ELR (cell line): ENCODE measurements around the gene HSPBAP1.
"Not testable (repeated sequence)": the region's sequence is repeated elsewhere in the genome, so short reads cannot be mapped to it uniquely, and the experiment has no call there.

Experiments
- DNase-seq: peaks from one replicate; pipeline ENCODE4 v3.0.0-alpha.2; 2015; ENCODE audit warnings: low read depth

HSPBAP1 gene

DNA sequence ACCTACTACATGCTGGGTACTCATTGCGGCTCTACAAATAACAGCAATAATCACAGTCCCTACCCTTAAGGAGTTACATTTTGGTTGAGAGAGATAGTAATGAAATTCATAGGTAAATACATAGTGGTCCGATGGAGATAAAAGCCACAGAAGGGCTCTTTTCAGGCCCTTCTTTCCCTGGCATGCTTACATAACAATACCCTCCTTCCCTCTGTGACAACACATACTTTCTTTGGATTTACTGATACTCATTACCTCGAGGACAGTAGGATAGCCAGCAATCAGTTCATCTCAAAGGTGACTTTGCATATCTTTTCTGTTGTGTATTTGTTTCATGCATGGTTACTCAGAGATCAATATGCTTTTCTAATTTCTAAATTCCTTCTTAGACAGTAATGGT, 54.5 kb downstream of the HSPBAP1 start:
- no peak for DNase-seq

DNA sequence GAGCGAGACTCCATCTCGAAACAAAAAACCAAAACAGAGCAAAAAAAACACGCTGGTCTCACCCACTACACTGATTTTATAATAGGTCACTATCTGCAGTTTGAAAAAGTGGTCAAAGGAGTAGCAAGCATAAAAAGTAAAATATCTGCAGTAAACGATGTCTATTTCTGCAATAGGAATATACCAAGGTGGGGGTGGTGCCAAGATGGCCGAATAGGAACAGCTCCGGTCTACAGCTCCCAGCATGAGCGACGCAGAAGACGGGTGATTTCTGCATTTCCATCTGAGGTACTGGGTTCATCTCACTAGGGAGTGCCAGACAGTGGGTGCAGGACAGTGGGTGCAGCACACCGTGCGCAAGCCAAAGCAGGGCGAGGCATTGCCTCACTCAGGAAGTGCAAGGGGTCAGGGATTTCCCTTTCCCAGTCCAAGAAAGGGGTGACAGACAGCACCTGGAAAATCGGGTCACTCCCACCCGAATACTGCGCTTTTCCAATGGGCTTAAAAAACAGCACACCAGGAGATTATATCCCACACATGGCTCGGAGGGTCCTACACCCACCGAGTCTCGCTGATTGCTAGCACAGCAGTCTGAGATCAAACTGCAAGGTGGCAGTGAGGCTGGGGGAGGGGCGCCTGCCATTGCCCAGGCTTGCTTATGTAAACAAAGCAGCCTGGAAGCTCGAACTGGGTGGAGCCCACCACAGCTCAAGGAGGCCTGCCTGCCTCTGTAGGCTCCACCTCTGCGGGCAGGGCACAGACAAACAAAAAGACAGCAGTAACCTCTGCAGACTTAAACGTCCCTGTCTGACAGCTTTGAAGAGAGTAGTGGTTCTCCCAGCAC, 60.7 kb downstream of the HSPBAP1 start:
- DNase-seq: not testable (repeated sequence)

DNA sequence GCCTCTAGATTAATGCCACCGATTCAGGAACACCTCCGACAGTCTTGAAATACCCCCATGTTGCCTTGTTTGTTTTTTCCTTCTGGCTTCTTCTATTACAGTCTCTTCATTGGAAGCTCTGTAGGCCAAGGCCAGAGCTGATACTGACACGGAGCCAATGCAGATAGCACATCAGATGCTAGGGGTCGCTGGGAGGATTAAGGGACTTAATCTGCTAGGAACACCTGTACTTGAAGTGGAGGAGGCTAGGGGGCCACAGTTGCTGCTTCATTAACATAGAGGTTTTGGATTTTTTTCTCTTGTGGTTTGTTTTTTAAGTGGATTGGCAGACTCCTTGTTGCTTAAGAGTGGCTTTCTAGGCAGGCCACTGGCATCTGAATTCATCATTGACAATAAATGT, 63.4 kb downstream of the HSPBAP1 start:
- no peak for DNase-seq

DNA sequence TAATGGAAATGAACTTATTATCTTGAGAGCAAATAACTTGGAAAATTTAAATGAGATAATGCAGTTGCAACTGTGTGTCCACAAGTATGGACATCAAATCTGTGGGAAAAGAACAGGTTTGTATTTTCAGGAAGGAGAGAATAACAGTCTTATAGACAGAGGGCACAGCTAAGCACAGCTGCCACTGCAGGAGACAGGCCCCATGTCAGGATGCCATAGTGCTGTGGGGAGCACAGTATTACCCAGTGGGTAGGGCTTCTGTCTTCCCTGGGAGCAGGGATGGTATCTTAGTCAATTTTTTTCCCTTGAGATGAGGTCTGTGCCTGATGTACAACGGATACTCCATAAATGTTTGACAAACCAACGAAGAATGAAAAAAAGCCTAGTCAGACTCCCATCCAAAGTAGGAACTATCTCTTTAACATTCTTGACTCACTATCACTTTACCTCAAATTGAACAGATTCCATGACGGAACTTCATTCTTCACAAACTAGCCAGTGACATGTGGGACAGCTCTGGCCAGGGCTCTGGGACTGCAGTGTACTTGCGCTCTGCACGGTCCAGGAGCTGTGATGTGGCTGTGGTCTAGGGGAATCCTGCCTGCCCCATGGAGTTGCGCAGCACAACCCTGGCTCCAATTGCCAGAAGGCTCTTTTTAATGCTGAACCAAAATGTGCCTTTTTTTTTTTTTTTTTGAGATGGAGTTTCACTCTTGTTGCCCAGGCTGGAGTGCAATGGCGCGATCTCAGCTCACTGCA, 64.7 kb downstream of the HSPBAP1 start:
- no peak for DNase-seq

DNA sequence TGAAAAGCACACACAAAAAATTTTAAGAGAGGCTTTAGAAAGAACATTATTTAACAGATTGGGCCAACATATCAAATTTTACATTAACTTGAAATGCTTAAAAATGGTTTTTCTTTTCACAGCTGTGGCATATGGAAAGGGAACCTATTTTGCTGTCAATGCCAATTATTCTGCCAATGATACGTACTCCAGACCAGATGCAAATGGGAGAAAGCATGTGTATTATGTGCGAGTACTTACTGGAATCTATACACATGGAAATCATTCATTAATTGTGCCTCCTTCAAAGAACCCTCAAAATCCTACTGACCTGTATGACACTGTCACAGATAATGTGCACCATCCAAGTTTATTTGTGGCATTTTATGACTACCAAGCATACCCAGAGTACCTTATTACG, 65.4 kb downstream of the HSPBAP1 start:
- DNase-seq: no peak

DNA sequence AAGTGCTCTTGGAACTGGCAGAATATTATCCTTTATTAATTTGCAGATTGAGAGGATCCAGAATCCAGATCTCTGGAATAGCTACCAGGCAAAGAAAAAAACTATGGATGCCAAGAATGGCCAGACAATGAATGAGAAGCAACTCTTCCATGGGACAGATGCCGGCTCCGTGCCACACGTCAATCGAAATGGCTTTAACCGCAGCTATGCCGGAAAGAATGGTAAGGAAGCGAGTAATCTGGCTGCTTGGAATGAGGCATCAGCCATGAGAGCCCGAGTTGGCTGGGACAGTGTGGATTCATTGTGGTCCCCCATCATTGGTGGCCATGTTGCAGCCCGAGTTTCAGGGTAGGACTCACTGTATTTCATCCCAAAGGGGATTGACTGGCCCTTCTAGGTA, 65.9 kb downstream of the HSPBAP1 start:
- DNase-seq: no peak

DNA sequence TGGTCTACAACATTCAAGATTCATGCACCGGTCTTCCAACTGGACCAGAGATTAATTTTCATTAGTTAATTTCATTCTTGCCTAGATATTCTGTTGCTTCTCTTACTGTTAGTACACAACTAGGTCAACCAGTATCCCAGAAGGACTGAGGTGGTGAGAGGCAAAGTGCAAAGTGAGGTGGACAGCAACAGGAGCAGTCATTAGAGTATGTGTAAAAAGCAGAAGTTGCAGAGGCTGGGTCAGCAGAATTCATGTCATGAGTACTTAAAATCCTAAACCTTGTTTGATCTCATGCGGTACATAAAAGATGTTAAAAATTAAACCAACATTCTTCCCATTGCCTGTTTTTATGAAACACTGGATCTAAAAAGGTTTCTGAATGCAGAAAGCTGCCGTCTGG, 66.3 kb downstream of the HSPBAP1 start:
- no peak for DNase-seq

DNA sequence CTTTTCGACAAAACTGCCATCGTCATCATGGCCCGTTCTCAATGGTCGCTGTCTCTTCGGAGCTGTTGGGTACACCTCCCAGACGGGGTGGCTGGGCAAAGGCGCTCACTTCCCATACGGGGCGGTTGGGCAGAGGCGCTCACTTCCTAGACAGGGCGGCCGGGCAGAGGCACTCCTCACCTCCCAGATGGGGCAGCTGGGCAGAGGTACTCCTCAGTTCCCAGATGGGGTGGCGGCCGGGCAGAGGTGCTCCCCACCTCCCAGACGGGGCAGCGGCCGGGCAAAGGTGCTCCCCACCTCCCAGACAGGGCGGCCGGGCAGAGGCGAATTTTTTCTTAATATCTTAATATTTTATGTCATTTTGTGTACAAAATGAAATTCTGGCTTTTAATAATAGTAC, 68.5 kb downstream of the HSPBAP1 start:
- no peak for DNase-seq

DNA sequence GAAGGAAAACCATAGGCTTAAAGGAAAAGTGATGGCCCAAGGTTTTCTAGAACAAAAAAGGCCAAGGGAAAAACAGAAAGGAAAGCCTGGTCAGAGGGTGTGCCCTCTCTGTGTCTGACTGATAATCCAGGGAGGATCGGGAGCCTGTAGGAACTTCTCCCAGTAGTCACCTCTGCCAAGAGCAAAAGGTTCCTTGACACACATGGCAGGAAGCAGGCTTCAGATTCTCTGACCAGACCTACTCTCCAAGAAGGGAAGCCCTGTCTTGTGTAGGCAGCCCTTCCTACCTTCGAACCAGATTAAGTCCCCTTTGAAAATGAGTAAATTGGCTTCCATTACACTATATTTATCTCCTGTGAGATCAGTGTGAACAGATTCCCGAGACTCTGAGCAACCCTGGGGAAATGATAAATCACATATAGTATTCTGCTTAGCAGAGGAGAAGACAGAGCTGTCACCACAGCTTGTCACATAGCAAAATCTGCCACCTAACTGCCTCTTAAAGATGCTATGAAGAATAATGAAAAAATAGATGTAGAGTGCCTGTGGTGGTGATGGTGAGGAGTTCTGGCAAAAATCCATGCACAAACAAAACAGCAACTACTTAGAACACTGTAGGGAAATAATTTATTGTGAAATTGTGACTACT, 74.2 kb downstream of the HSPBAP1 start:
- DNase-seq: no peak

DNA sequence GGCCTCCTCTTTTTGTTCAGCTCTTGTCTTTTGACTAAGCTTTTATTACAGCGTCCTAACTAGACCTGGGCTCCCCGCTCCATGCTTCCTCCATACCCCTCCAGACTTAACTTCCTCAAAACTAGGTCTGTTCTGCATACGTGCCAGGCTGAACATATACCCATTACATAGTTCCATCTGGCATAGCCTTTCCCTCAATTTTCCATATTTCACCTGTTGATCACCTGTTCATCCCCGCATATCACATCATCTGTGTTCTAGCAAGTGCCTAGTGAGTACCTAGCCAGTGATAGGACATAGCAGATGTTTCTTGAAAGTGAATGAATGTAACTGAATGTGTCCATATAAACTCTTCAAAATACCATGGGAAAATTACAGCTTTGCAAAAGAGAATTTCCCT, 77.0 kb downstream of the HSPBAP1 start:
- no peak for DNase-seq

DNA sequence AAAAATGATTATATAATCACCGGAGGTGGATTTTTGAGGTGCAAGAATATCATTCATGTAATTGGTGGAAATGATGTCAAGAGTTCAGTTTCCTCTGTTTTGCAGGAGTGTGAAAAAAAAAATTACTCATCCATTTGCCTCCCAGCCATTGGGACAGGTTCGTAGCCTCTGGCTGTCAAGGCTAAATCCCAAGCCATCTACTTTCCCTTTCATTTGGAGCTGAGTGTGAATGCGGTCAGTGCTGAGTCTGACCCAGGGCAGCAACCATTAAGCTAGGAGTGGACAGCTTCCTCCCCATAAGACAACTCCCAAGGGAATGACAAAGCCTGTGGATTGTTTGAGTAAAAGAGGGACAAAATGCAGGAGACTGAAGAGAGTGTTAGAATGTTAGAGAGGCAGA, 79.4 kb downstream of the HSPBAP1 start:
- DNase-seq: peak; percentile 40

DNA sequence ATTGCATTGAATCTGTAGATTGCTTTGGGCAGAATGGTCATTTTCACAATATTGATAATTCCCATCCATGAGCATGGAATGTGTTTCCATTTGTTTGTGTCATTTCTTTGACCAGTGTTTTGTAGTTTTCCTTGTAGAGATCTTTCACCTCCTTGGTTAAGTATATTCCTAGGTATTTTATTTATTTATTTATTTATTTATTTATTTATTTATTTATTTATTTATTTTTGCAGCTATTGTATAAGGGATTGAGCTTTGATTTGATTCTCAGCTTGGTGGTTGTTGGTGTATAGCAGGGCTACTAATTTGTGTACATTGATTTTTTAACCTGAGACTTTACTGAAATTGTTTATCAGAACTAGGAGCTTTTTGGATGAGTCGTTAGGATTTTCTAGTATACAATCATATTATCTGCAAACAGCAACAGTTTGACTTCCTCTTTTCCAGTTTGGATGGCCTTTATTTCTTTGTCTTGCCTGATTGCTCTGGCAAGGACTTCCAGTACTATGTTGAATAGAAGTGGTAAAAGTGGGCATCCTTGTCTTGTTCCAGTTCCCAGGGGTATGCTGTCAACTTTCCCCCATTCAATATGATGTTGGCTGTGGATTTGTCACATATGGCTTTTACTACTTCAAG, 82.9 kb downstream of the HSPBAP1 start:
- not testable (repeated sequence) for DNase-seq

DNA sequence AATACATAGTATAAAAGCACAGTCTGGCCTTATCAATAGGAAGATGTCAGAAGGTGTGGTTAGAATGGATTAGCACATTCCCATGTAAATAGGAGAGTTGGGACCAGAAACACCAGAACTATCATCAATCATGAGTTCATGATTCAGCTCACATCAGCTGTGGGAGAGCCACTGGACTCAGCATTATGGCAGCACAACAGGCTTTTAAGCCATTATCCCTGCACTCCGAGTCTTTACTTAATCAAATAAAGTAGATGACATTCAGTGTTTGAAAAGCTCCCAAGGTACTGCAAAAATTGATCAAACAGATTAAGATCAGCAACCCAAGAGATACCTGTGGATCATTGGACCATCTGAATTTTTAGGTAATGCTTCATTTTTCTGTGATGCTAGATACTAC, 88.3 kb downstream of the HSPBAP1 start:
- DNase-seq: no peak

DNA sequence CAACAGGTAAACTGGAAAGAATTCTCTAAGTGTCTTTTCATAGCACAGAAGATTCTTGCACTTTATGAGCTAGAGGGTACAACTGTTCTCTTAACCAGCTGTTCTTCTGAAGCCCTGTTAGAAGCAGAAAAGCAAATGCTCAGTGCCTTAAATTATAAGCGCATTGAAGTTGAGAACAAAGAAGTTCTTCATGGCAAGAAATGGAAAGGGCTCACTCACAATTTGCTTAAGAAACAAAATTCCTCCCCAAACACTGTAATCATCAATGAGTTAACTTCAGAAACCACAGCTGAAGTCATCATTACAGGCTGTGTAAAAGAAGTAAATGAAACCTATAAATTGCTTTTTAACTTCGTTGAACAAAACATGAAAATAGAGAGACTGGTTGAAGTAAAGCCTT, 93.4 kb downstream of the HSPBAP1 start:
- DNase-seq: no peak

DNA sequence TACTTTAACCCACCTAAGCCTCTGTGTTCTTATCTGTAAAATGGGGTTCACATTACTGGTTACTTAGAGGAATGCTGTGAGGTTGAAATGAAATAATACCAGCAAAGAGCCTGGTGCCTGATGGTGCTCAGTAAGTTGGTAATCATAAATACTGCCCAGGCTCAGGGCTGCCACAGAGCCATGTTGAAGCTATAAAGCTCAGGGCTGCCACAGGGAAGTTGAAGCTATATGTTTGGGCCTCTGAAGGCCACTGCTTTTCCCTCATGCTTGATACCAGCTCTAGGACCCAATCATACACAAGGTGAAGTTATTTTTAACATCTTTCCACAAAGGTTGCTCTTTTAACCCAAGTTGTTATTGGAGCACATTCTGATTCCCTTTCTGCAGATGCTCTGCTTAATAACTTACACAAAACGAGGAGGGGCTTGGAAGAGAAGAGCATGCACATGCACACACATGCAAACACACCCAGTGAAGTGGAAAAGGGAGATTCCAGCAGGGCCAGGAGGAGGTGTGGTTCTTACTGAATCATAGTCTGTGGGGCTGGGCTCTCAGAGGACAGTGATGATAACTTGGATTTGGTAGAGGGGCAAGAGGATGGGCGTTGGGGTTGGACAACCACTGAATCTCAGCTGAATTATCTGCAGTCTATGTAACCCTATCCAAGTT, 95.5 kb downstream of the HSPBAP1 start:
- no peak for DNase-seq

DNA sequence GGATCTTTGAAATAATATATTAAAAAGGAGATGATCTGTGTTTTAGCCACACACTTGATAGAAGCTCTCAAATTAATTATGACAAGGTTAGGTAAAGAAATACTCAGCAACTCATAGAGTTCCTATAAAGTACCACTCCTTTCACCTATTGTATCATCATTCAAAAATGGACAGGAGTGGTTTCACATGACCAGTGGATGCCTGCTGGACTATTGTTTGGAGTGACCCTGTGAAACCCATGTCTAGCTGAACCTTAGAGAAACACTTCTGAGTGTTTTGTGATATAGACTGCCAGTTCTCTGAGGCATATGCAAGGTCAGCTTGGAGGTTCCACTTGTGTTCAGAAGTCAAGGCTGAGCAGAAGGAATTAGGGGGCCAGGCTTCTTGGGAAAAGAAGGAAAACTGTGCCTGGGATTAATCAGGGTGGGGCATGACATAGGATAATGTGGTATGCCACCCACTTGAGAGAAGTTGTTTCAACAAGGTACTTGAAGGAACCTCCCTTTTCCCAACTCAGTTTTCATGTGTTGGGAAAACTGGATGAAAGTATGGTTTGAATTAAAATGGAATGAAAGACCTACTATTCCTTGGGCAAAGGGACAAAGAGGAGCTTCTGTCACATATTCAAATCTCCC, 97.6 kb downstream of the HSPBAP1 start:
- DNase-seq: no peak

DNA sequence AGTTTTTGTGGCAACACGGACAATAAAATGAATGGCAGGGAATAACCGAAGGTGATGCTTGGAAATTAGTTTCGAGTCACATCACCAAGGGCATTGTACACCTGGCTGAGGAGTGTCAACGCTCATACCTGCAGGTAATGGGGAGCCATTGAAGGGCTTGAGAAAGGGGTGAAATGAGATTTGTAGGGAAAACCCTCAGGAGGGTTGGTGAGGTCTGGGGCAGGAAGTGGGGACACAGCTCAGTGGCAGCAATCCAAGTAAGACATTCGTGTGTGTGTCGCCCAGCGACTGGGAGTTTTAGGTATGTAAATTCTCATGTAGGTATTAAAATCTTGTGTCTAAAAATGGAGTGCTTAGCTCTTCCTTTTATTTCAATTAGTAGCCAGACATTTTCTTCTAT, 98.7 kb downstream of the HSPBAP1 start:
- DNase-seq: no peak

DNA sequence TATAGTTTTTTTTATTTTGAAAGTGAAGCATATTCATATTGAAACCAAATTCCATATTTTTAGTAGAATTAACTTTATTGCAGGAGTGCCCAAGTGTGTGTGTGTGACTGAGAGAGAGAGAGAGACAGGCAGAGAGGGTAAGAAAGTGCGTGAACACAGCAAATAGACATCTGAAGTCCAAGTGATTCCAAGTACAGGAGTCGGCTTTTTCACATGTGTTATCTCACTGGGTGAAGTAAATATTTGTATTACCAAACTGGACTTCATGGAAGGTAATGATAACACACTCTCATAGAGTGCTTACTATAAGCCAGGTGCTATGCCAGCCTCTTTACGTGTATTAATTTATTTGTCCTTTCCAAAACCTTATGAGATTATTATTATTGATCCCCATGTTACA, 101.0 kb downstream of the HSPBAP1 start:
- no peak for DNase-seq

DNA sequence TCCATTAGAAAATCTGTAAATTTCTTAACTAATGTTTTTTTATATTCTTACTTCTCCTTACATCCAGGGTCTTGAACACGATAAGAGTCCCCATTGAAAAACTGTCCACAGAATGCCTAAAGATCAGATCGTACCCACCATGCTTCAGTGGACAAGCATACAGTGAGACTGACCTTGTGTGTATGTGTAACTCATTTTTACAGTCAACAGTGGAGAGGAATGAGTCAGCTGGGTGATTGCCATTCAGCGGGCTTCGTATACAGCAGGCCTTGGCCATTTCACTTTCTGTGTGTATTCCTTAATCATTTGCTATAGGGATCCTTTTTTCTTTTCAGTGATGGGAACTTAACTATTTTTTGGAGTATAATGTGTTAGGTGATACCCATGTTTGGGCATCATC, 102.4 kb downstream of the HSPBAP1 start:
- peak; percentile 87 for DNase-seq

DNA sequence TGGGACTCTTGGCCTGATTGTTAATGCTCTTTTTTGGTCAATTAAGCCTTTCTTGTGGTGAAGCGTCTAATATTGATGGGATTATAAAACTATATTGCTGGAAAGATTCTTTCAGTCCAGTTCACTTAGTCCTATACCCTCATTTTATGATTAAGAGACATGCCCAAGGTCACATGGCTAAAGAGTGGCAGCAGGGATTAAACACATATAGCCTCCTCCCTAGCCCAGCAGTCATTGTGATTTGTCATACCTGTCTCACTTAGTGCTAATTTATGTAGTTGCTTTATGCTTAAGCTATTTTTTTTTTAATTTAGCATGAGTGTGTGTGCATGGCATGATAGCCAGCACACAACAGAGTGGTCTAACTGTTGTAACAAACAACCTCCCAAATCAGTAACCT, 103.5 kb downstream of the HSPBAP1 start:
- no peak for DNase-seq
